HepG2 (cell line): ENCODE data around the gene KATNA1. TPM values are rescaled to one million over a fixed set of nuclear protein-coding genes. Genes with fewer than 3 reads are reported as not detected.

Experiments
- ASH2L ChIP-seq: fragments of 300-600, 200-600 bp; sonication (generic); IDR thresholded peaks from 2 replicates; pipeline ENCODE4 v1.7.0; 2017; ENCODE audit warnings: low read depth, mild to moderate bottlenecking, moderate library complexity, mixed read lengths, low read length; ENCODE audit not compliant: insufficient read length
- BORCS8-MEF2B ChIP-seq: sonication (generic); formaldehyde crosslinking; IDR thresholded peaks from 2 replicates; pipeline ENCODE4 v1.8.0; 2022; ENCODE audit warnings: mild to moderate bottlenecking, missing genetic modification reagents
- DR1 ChIP-seq: sonication (generic); formaldehyde crosslinking; IDR thresholded peaks from 2 replicates; pipeline ENCODE4 v1.8.0; 2021; ENCODE audit warnings: mild to moderate bottlenecking, missing genetic modification reagents, inconsistent platforms
- EHMT2 ChIP-seq: fragments of 200-600 bp; sonication (generic); IDR thresholded peaks from 2 replicates; pipeline ENCODE4 v1.7.0; 2017; ENCODE audit warnings: antibody characterized with exemption, low read depth, low read length, borderline replicate concordance
- ELF1 ChIP-seq: sonication (generic); formaldehyde crosslinking; IDR thresholded peaks from 2 replicates; pipeline ENCODE4 v1.4.0; 2020; ENCODE audit warnings: missing genetic modification reagents
- MED1 ChIP-seq: sonication (generic); formaldehyde crosslinking; IDR thresholded peaks from 2 replicates; pipeline ENCODE4 v1.4.0; 2020; ENCODE audit warnings: missing genetic modification reagents
- MXI1 ChIP-seq: IDR thresholded peaks from 3 replicates; pipeline ENCODE4 v1.6.1; 2012; ENCODE audit warnings: low read depth, low read length, inconsistent platforms, borderline replicate concordance
- NCOR1 ChIP-seq: fragments of 200-600 bp; sonication (generic); IDR thresholded peaks from 2 replicates; pipeline ENCODE4 v1.7.0; 2017; ENCODE audit warnings: antibody characterized with exemption, low read length, borderline replicate concordance
- NFIB ChIP-seq: sonication (generic); formaldehyde crosslinking; IDR thresholded peaks from 2 replicates; pipeline ENCODE4 v1.9.0; 2021; ENCODE audit warnings: missing genetic modification reagents, mild to moderate bottlenecking, borderline replicate concordance
- SKI ChIP-seq: fragments of 450-650 bp; IDR thresholded peaks from one replicate; pipeline ENCODE4 v1.6.1; 2018; ENCODE audit warnings: mild to moderate bottlenecking; ENCODE audit not compliant: partially characterized antibody
- ZFX ChIP-seq: sonication (generic); formaldehyde crosslinking; IDR thresholded peaks from 2 replicates; pipeline ENCODE4 v1.4.0; 2020; ENCODE audit warnings: mild to moderate bottlenecking, low read depth, missing genetic modification reagents, moderate library complexity
- ZNF383 ChIP-seq: sonication (generic); formaldehyde crosslinking; IDR thresholded peaks from 2 replicates; pipeline ENCODE4 v1.4.0; 2020; ENCODE audit warnings: missing genetic modification reagents, mild to moderate bottlenecking, borderline replicate concordance
- ZNF546 ChIP-seq: sonication (generic); formaldehyde crosslinking; conservative IDR thresholded peaks from 2 replicates; pipeline ENCODE4 v1.8.1; 2023; ENCODE audit warnings: mild to moderate bottlenecking, missing genetic modification reagents
- polyA plus RNA-seq, 8 experiments: library from polyadenylated mRNA; depleted of rRNA in 3 of 8; stranded (reverse) in 7 of 8; unstranded in 1 of 8; fragments of >200 nt; fragmentation: Illumina TruSeq in 4 of 8; extraction: Trizol in 4 of 8; gene quantifications; 2 replicates each; pipeline versions ENCODE4 v1.2.1 to v1.2.3, GENCODE V29; 2011 to 2016; ENCODE audit warnings: low read depth in 4 of 8, missing spikeins in 1 of 8, mixed read lengths in 1 of 8; ENCODE audit not compliant: insufficient read depth in 1 of 8
- total RNA-seq, 5 experiments: library from RNA; depleted of rRNA; stranded (reverse); fragments of >200 nt; fragmentation: Illumina TruSeq; extraction: Trizol; gene quantifications; 2 replicates each; pipeline ENCODE4 v1.2.3, GENCODE V29; 2016; ENCODE audit warnings: low read depth in 1 of 5
- TF ChIP-seq, protein P1 (sequence below): sonication (generic); formaldehyde crosslinking; IDR thresholded peaks from 2 replicates; pipeline ENCODE4 v1.5.1; 2020; ENCODE audit warnings: mild to moderate bottlenecking, missing genetic modification reagents, borderline replicate concordance
- TF ChIP-seq, protein P2 (sequence below): sonication (generic); formaldehyde crosslinking; IDR thresholded peaks from 2 replicates; pipeline ENCODE4 v1.4.0; 2020; ENCODE audit warnings: missing genetic modification reagents, mild to moderate bottlenecking, borderline replicate concordance
- TF ChIP-seq, protein P3 (sequence below): sonication (generic); formaldehyde crosslinking; IDR thresholded peaks from 2 replicates; pipeline ENCODE4 v1.9.0; 2021; ENCODE audit warnings: missing genetic modification reagents, mild to moderate bottlenecking, borderline replicate concordance

Gene KATNA1
- total and polyA plus RNA-seq, 2 of the 13 experiments (the other 11 are each of a cell fraction or from before 2014, with no cell fraction given): 14.8 to 25.3 TPM

DNA sequence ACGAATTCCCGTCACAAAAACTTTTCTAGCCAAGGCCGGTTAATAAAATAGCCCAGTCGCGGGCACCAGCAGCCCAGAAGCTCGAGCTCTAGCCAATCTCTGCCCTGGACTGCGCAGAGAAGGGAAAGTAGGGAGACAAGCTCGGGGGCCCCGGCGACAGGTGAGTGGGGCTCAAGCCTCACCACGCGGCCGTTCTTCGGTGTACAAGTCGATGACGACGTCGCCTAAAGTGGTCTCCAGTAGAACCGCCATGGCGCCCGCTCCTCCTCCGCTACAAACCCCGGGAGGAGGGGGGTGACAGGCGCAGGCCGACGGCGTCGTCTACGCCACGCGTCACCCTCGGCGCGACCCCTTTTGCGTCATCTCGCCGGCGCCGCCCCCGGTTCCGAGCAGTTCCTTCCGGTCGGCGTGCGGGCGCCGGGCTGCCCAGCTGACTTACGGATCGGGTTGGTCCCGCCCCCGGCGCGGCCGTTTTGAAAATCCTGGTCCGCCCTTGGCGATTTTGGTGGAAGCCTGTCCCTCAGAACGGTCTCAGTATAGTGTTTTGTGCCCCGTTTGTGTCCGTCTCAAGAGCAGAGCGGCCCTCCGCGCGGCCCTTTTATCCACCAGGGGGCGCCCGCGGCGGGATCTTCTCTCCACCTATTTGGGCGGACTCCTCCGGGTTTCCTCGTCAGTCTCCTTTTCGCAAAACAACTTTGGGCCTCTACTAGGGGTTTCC is 102.6 kb downstream of the KATNA1 start, which contains the start of gene PPIL4 (continued):
- TF ChIP-seq DR1 (CRISPR knock-in tag) (peak; percentile 70; the same call in 1 of the 2 replicates), ZNF383 (peak; percentile 87; the same call in 1 of the 2 replicates), ASH2L (peak; percentile 91), ELF1 (CRISPR knock-in tag) (peak; percentile 98), BORCS8-MEF2B (CRISPR knock-in tag) (peak; percentile 67), NCOR1 (no peak; the same call in 1 of the 2 replicates), ZNF546 (0 out of 2 replicates have a peak, but pooled peaks have one; percentile 74), ZFX (CRISPR knock-in tag) (peak; percentile 80), NFIB (CRISPR knock-in tag) (no peak), EHMT2 (no peak), MED1 (peak; percentile 88), MXI1 (peak; percentile 97; the same call in 2 of the 3 replicates), SKI (peak; percentile 57)
- TF ChIP-seq, protein P1, sequence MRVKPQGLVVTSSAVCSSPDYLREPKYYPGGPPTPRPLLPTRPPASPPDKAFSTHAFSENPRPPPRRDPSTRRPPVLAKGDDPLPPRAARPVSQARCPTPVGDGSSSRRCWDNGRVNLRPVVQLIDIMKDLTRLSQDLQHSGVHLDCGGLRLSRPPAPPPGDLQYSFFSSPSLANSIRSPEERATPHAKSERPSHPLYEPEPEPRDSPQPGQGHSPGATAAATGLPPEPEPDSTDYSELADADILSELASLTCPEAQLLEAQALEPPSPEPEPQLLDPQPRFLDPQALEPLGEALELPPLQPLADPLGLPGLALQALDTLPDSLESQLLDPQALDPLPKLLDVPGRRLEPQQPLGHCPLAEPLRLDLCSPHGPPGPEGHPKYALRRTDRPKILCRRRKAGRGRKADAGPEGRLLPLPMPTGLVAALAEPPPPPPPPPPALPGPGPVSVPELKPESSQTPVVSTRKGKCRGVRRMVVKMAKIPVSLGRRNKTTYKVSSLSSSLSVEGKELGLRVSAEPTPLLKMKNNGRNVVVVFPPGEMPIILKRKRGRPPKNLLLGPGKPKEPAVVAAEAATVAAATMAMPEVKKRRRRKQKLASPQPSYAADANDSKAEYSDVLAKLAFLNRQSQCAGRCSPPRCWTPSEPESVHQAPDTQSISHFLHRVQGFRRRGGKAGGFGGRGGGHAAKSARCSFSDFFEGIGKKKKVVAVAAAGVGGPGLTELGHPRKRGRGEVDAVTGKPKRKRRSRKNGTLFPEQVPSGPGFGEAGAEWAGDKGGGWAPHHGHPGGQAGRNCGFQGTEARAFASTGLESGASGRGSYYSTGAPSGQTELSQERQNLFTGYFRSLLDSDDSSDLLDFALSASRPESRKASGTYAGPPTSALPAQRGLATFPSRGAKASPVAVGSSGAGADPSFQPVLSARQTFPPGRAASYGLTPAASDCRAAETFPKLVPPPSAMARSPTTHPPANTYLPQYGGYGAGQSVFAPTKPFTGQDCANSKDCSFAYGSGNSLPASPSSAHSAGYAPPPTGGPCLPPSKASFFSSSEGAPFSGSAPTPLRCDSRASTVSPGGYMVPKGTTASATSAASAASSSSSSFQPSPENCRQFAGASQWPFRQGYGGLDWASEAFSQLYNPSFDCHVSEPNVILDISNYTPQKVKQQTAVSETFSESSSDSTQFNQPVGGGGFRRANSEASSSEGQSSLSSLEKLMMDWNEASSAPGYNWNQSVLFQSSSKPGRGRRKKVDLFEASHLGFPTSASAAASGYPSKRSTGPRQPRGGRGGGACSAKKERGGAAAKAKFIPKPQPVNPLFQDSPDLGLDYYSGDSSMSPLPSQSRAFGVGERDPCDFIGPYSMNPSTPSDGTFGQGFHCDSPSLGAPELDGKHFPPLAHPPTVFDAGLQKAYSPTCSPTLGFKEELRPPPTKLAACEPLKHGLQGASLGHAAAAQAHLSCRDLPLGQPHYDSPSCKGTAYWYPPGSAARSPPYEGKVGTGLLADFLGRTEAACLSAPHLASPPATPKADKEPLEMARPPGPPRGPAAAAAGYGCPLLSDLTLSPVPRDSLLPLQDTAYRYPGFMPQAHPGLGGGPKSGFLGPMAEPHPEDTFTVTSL (CRISPR knock-in tag): peak; percentile 53; the same call in 1 of the 2 replicates
- TF ChIP-seq, protein P2, sequence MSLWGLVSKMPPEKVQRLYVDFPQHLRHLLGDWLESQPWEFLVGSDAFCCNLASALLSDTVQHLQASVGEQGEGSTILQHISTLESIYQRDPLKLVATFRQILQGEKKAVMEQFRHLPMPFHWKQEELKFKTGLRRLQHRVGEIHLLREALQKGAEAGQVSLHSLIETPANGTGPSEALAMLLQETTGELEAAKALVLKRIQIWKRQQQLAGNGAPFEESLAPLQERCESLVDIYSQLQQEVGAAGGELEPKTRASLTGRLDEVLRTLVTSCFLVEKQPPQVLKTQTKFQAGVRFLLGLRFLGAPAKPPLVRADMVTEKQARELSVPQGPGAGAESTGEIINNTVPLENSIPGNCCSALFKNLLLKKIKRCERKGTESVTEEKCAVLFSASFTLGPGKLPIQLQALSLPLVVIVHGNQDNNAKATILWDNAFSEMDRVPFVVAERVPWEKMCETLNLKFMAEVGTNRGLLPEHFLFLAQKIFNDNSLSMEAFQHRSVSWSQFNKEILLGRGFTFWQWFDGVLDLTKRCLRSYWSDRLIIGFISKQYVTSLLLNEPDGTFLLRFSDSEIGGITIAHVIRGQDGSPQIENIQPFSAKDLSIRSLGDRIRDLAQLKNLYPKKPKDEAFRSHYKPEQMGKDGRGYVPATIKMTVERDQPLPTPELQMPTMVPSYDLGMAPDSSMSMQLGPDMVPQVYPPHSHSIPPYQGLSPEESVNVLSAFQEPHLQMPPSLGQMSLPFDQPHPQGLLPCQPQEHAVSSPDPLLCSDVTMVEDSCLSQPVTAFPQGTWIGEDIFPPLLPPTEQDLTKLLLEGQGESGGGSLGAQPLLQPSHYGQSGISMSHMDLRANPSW (CRISPR knock-in tag): peak; percentile 84; the same call in 1 of the 2 replicates
- TF ChIP-seq, protein P3, sequence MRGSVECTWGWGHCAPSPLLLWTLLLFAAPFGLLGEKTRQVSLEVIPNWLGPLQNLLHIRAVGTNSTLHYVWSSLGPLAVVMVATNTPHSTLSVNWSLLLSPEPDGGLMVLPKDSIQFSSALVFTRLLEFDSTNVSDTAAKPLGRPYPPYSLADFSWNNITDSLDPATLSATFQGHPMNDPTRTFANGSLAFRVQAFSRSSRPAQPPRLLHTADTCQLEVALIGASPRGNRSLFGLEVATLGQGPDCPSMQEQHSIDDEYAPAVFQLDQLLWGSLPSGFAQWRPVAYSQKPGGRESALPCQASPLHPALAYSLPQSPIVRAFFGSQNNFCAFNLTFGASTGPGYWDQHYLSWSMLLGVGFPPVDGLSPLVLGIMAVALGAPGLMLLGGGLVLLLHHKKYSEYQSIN (CRISPR knock-in tag): no peak
